ENCODE data around the gene KCTD11. TPM values are rescaled to one million over a fixed set of nuclear protein-coding genes. Genes with fewer than 3 reads are reported as not detected.
A peak's percentile ranks its signal among the peaks of the same experiment; 100 is the strongest.
"Not testable (repeated sequence)": the region's sequence is repeated elsewhere in the genome, so short reads cannot be mapped to it uniquely, and the experiment has no call there.

KCTD11 gene
- total RNA-seq, 2 experiments from 2014 or later, result 0.41 to 0.47 TPM

GRCh38 chr17:7352503-7352889, 534 bp downstream of the KCTD11 start:
- DNase-seq, result no peak

DNA sequence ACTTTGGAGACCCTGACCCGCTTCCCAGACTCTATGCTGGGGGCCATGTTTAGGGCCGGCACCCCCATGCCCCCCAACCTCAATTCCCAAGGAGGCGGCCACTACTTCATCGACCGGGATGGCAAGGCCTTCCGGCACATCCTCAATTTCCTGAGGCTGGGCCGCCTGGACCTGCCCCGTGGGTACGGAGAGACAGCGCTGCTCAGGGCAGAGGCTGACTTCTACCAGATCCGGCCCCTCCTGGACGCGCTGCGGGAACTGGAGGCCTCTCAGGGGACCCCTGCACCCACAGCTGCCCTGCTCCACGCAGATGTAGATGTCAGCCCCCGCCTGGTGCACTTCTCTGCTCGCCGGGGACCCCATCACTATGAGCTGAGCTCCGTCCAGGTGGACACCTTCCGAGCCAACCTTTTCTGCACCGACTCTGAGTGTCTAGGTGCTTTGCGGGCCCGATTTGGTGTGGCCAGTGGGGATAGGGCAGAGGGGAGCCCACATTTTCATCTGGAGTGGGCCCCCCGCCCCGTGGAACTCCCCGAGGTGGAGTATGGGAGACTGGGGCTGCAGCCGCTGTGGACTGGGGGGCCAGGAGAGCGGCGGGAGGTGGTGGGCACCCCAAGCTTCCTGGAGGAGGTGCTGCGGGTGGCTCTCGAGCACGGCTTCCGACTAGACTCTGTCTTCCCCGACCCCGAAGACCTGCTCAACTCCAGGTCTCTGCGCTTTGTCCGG, 1.1 kb downstream of the KCTD11 start:
- peaks cover 43% of the 10 kb centered on the region for H3K4me1 Mint-ChIP-seq (ENCODE audit: low read depth)
- H3K36me3 Mint-ChIP-seq (ENCODE audit: low read depth), result peaks cover 14% of the 10 kb centered on the region

More at GRCh38 chr17:7352503-7352889, 534 bp downstream of the KCTD11 start:
- Mint-ChIP-seq H3K27ac (peak overlapping the region; percentile 51), H3K4me3 (peak overlapping the region; percentile 62), H3K36me3 (ENCODE audit: low read depth) (peaks cover 16% of the 10 kb centered on the region), H3K27me3 (ENCODE audit: low read depth) (no peaks in the 10 kb centered on the region), H3K4me1 (ENCODE audit: low read depth) (peaks cover 43% of the 10 kb centered on the region), H3K9me3 (no peaks in the 10 kb centered on the region)
- CTCF ChIA-PET, result interaction anchor here (1.4 to 4.4 kb wide), 2 partner anchors 84 to 88 kb away, joined by 4 to 34 read pairs; partner anchors contain the start of gene TMEM102
- intact Hi-C loops (cut with micrococcal nuclease), result loop anchor here (5.0 kb wide), 1 partner anchor 50 kb away; the partner anchor contains the start of gene TMEM256

DNA sequence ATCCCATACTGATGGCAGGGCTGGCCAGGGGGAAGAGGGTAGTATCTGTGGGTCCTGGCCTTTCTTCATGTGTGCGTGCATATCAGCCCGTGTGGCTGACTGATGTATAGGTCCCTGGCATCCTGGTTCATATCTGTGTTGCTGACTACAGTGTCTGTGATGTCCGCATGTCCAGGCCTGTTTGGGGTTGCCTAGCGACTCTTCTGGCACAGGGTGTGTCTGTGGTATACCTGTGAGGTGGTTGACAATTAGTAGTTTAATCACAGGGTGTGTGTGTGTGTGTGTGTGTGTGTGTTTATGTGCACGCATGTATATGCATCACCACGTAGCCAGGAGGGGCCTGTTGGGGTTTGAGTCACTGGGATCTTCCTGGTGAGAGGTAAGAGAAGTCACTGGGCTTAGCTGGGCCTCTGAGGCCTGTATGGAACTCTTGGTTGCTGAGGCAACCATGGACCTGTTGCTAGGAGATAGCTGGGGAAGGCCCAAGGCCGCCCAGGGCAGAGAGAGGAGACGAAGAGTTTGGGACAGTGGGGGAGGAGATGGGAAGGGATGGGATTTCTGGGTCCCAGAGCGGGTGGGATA, 2.4 kb downstream of the KCTD11 start:
- H3K4me1 Mint-ChIP-seq (ENCODE audit: low read depth), result peaks cover 42% of the 10 kb centered on the region
- intact Hi-C loops (cut with micrococcal nuclease), result loop anchor here (5.0 kb wide), 1 partner anchor 48 kb away; the partner anchor contains the start of gene TMEM256
- H3K4me3 Mint-ChIP-seq, result no peak overlapping the region
- CTCF ChIA-PET, result interaction anchor here (0.5 to 4.4 kb wide), 7 partner anchors 17 to 235 kb away, joined by 3 to 34 read pairs (median 7); partner anchors contain the start of genes ACAP1, NEURL4, SENP3 and TMEM102
- H3K27ac Mint-ChIP-seq, result no peak overlapping the region
- DNase-seq, result peak; percentile 71
- no peaks in the 10 kb centered on the region for H3K9me3 Mint-ChIP-seq
- peaks cover 11% of the 10 kb centered on the region for H3K36me3 Mint-ChIP-seq (ENCODE audit: low read depth)
- no peaks in the 10 kb centered on the region for H3K27me3 Mint-ChIP-seq (ENCODE audit: low read depth)

More for the DNA sequence above, 1.1 kb downstream of the KCTD11 start:
- CTCF ChIA-PET, result interaction anchor here (0.8 to 4.4 kb wide), 6 partner anchors 8 to 236 kb away, joined by 3 to 34 read pairs (median 4); partner anchors contain the start of genes ACAP1, SENP3 and TMEM102
- no peak for DNase-seq
- intact Hi-C loops (cut with micrococcal nuclease), result loop anchor here (5.0 kb wide), 1 partner anchor 49 kb away; the partner anchor contains the start of gene TMEM256
- H3K27ac Mint-ChIP-seq, result peak overlapping the region; percentile 51
- H3K9me3 Mint-ChIP-seq, result no peaks in the 10 kb centered on the region
- peak overlapping the region; percentile 62 for H3K4me3 Mint-ChIP-seq
- no peaks in the 10 kb centered on the region for H3K27me3 Mint-ChIP-seq (ENCODE audit: low read depth)

DNA sequence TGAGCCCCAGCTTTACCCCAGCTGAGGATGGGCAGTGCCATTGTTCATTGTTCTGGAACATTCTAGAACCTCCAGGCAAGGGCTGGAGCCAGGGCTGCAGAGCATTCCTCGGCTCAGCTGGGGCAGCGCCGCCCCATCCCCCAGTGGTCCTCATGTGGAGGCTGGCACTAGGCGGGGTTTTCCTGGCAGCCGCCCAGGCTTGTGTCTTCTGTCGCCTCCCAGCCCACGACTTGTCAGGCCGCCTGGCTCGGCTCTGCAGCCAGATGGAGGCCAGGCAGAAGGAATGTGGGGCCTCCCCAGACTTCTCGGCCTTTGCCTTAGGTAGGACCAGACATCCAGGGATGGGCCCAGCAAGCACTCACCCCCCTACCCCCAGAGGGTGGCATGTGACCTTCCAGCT, 3.1 kb downstream of the KCTD11 start, which contains the start of gene TMEM95:
TSS of gene TMEM95 (plus strand) at position 104 of the 400 bp plus-strand sequence. CDS start at position 153, 49 bp downstream.
- H3K4me3 Mint-ChIP-seq, result no peak within 1 kb of the TSS
- H3K27ac Mint-ChIP-seq, result no peak within 1 kb of the TSS
- peaks cover 37% of the 10 kb centered on the region for H3K4me1 Mint-ChIP-seq (ENCODE audit: low read depth)
- CTCF ChIA-PET, result interaction anchor here (0.5 to 4.4 kb wide), 22 partner anchors 14 to 276 kb away, joined by 3 to 34 read pairs (median 4); partner anchors contain the start of genes ACAP1, NEURL4, SENP3 and TMEM102
- peaks cover 8% of the 10 kb centered on the region for H3K36me3 Mint-ChIP-seq (ENCODE audit: low read depth)
- H3K27me3 Mint-ChIP-seq (ENCODE audit: low read depth), result no peaks in the 10 kb centered on the region
- H3K9me3 Mint-ChIP-seq, result no peaks in the 10 kb centered on the region
- intact Hi-C loops (cut with micrococcal nuclease), result loop anchor here (5.0 kb wide), 1 partner anchor 37 kb away; the partner anchor contains the start of gene PLSCR3
- DNase-seq, result no peak

DNA sequence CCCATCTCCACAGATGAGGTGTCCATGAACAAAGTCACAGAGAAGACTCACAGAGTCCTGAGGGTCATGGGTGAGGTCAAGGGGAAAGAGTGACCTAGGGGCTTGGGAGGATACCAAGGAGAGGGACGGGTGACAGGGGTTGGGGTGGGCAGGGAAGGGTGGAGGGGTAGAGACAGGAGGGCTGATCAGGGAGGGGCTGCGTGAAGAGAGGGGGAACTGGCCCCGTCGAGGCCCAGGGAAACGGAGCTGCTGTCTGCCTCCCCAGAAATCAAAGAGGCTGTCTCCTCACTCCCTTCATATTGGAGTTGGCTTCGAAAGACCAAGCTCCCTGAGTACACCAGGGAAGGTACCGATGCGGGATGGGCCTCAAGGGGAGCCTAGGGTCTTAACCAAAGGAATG, 3.6 kb downstream of the KCTD11 start:
- Mint-ChIP-seq H3K27ac (no peak overlapping the region), H3K4me3 (no peak overlapping the region), H3K4me1 (ENCODE audit: low read depth) (peaks cover 33% of the 10 kb centered on the region), H3K36me3 (ENCODE audit: low read depth) (peaks cover 8% of the 10 kb centered on the region), H3K9me3 (no peaks in the 10 kb centered on the region), H3K27me3 (ENCODE audit: low read depth) (no peaks in the 10 kb centered on the region)
- DNase-seq, result no peak
- intact Hi-C loops (cut with micrococcal nuclease), result loop anchor here (5.0 kb wide), 1 partner anchor 37 kb away; the partner anchor contains the start of gene PLSCR3
- CTCF ChIA-PET, result interaction anchor here (0.6 to 4.4 kb wide), 36 partner anchors 12 to 332 kb away, joined by 3 to 34 read pairs (median 4); partner anchors contain the start of genes ACAP1, FGF11, NEURL4 and PLSCR3

GRCh38 chr17:7356072-7356549, 4.1 kb downstream of the KCTD11 start:
- Mint-ChIP-seq H3K27me3 (ENCODE audit: low read depth) (no peaks in the 10 kb centered on the region), H3K9me3 (no peaks in the 10 kb centered on the region), H3K4me1 (ENCODE audit: low read depth) (peaks cover 28% of the 10 kb centered on the region), H3K36me3 (ENCODE audit: low read depth) (peaks cover 3% of the 10 kb centered on the region), H3K4me3 (no peak overlapping the region), H3K27ac (no peak overlapping the region)
- intact Hi-C loops (cut with micrococcal nuclease), result loop anchor here (1.0 to 5.0 kb wide), 5 partner anchors 36 to 331 kb away; partner anchors contain the start of genes PLSCR3, SENP3, TMEM102 and TP53
- peak; percentile 91 for DNase-seq
- CTCF ChIA-PET, result interaction anchor here (0.6 to 4.4 kb wide), 37 partner anchors 12 to 331 kb away, joined by 3 to 34 read pairs (median 4); partner anchors contain the start of genes ACAP1, FGF11, NEURL4 and PLSCR3

DNA sequence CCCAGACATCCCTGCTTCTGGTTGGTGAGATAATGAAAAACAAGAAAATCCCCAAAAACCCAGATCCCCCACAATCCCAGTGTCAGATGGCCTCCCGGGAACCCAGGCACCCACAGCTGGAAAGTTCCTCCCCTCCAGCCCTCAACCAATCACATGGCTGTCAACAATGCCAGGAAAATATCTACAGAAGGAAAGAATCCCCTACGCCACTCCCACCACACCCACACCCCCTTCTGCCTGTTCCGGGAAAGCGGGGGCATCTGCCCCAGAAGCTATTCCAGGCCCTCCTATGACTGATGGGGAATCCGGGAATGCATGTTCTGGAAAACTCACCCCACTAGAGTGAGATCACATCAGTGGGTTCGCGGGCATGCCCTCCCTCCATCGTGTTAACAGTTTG, 4.8 kb downstream of the KCTD11 start:
- peaks cover 25% of the 10 kb centered on the region for H3K4me1 Mint-ChIP-seq (ENCODE audit: low read depth)
- no peaks in the 10 kb centered on the region for H3K27me3 Mint-ChIP-seq (ENCODE audit: low read depth)
- no peak overlapping the region for H3K4me3 Mint-ChIP-seq
- H3K36me3 Mint-ChIP-seq (ENCODE audit: low read depth), result no peaks in the 10 kb centered on the region
- intact Hi-C loops (cut with micrococcal nuclease), result loop anchor here (1.0 to 5.0 kb wide), 5 partner anchors 36 to 330 kb away; partner anchors contain the start of genes PLSCR3, SENP3, TMEM102 and TP53
- no peaks in the 10 kb centered on the region for H3K9me3 Mint-ChIP-seq
- no peak overlapping the region for H3K27ac Mint-ChIP-seq
- DNase-seq, result no peak
- CTCF ChIA-PET, result interaction anchor here (0.9 to 4.4 kb wide), 13 partner anchors 11 to 331 kb away, joined by 3 to 34 read pairs (median 7); partner anchors contain the start of genes ACAP1, FGF11, SENP3 and TMEM102

DNA sequence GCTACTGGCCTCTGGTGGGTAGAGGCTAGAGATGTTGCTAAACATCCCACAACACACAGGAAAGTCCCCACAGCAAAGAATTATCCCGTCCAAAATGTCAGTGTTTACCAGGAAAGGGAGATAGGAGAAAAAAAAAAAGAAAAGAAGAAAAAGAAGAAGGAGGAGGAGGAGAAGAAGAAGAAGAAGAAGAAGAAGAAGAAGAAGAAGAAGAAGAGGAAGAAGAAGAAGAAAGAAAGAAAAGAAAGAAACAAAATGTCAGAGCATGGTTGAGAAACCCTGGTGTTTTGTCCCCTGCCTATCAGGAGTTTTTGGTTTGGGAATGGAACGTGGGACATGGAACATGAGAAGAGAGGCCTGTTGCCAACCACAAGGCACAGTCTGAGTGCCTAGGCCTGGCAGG, 5.4 kb downstream of the KCTD11 start:
- peaks cover 24% of the 10 kb centered on the region for H3K4me1 Mint-ChIP-seq (ENCODE audit: low read depth)
- H3K4me3 Mint-ChIP-seq, result no peak overlapping the region
- CTCF ChIA-PET, result no interaction called here
- intact Hi-C loops (cut with micrococcal nuclease), result loop anchor here (2.0 to 5.0 kb wide), 2 partner anchors 35 to 329 kb away; partner anchors contain the start of genes PLSCR3 and TP53
- no peak for DNase-seq
- H3K27ac Mint-ChIP-seq, result no peak overlapping the region
- no peaks in the 10 kb centered on the region for H3K36me3 Mint-ChIP-seq (ENCODE audit: low read depth)
- H3K27me3 Mint-ChIP-seq (ENCODE audit: low read depth), result no peaks in the 10 kb centered on the region
- no peaks in the 10 kb centered on the region for H3K9me3 Mint-ChIP-seq

DNA sequence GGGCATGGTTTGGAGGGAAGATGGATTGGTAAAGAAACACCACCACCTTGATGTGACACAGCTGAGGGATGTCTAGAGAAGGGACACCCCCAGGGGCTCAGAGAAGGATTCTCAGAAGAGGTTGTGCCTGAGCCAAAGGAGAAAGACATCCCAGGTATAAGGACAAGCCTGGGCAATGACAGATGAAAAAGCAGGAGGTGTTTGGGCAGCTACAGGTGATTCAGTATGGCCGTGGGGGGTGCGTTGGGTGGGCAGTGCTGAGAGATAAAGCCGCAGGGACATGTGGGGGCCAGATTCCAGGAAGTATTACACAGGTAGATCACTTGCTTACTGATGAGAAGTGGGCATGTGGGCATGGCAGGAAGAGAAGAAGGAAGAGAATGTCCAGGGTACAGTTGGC, 9.9 kb downstream of the KCTD11 start:
- no peak for DNase-seq
- Mint-ChIP-seq H3K36me3 (ENCODE audit: low read depth) (no peaks in the 10 kb centered on the region), H3K9me3 (no peaks in the 10 kb centered on the region), H3K4me1 (ENCODE audit: low read depth) (no peaks in the 10 kb centered on the region), H3K27ac (no peak overlapping the region), H3K4me3 (no peak overlapping the region), H3K27me3 (ENCODE audit: low read depth) (no peaks in the 10 kb centered on the region)
- CTCF ChIA-PET, result interaction anchor here (1.3 to 1.4 kb wide), 2 partner anchors 124 to 326 kb away, joined by 3 to 5 read pairs; partner anchors contain the start of gene WRAP53
- intact Hi-C loops (cut with micrococcal nuclease), result no loop called here

DNA sequence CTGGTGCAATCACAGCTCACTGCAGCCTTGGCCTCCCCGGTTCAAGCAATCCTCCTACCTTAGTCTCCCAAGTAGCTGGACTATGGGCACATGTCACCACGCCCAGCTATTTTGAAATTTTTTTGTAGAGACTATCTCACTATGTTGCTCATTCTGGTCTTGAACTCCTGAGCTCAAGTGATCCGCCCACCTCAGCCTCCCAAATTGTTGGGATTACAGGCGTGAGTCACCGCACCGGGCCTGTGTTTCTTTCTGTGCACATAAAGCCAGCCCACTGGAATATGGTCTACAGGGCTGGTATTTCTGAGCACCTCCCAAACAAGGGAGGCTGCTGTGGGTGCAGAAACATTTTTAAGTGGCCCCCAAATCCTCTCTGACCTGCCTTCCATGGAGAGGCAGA, 11.3 kb downstream of the KCTD11 start:
- CTCF ChIA-PET, result no interaction called here
- no peak for DNase-seq
- Mint-ChIP-seq H3K27ac (no peak overlapping the region), H3K27me3 (ENCODE audit: low read depth) (no peaks in the 10 kb centered on the region), H3K4me1 (ENCODE audit: low read depth) (no peaks in the 10 kb centered on the region), H3K4me3 (no peak overlapping the region), H3K36me3 (ENCODE audit: low read depth) (no peaks in the 10 kb centered on the region), H3K9me3 (no peaks in the 10 kb centered on the region)
- intact Hi-C loops (cut with micrococcal nuclease), result no loop called here

DNA sequence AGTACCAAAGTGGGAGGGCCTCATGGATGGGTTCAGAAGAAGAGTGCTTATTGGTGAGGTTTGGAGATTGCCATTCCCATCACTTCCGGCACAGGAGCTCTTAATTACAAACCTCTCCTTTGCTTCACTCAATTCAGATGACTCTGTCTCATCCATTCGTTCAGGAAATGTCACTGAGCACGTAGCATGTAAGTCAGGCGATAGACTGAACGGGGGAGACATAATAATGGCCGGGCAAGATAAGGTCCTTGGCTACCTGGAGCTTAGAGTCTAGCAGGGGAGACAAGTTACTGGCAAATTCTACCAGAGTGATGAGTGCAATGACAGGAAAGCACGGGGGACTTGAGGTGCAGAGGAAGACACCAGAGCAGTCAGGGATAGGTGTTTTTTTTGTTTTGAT, 14.0 kb downstream of the KCTD11 start:
- H3K36me3 Mint-ChIP-seq (ENCODE audit: low read depth); H3K9me3 Mint-ChIP-seq; H3K27ac Mint-ChIP-seq; H3K4me1 Mint-ChIP-seq (ENCODE audit: low read depth); CTCF ChIA-PET; intact Hi-C loops (cut with micrococcal nuclease); H3K4me3 Mint-ChIP-seq; H3K27me3 Mint-ChIP-seq (ENCODE audit: low read depth); DNase-seq: not testable (repeated sequence)

All from activated naive CD4-positive, alpha-beta T cell treated with anti-CD3 and anti-CD28 coated beads for 36 hours (primary cell).